Left ventricle myocardium inferior (tissue), 1 donor: ENCODE results near the gene RPL22. TPM values are rescaled to one million over a fixed set of nuclear protein-coding genes. Genes with fewer than 3 reads are reported as not detected.

Source experiments
- DNase-seq: peaks from one replicate; pipeline ENCODE4 v3.0.0-alpha.2; 2020
- H3K27ac ChIP-seq: fragments of 200-600 bp; replicated peaks from 2 replicates; pipeline ENCODE4 v1.8.0; 2021
- H3K27me3 ChIP-seq: fragments of 200-600 bp; 2 replicates; pipeline ENCODE4 v1.8.0; 2021; ENCODE audit warnings: low read depth
- H3K36me3 ChIP-seq: fragments of 200-600 bp; 2 replicates; pipeline ENCODE4 v1.8.0; 2021
- H3K4me1 ChIP-seq: fragments of 200-600 bp; 2 replicates; pipeline ENCODE4 v1.8.0; 2021
- H3K4me3 ChIP-seq: fragments of 200-600 bp; 2 replicates; pipeline ENCODE4 v1.8.0; 2021; ENCODE audit warnings: mild to moderate bottlenecking, moderate library complexity
- H3K9me3 ChIP-seq: fragments of 200-600 bp; replicated peaks from 2 replicates; pipeline ENCODE4 v1.8.0; 2021
- intact Hi-C: fragments of 100-400 bp; cut with micrococcal nuclease; formaldehyde crosslinking; loops from one replicate; pipeline ENCODE4 v1.11.0; 2022
- total RNA-seq: library from RNA; stranded (reverse); fragmentation: NEBNext Ultra II Directional; extraction: Animal tissue kit (Norgen Biotek cat#: 25700); gene quantifications from one replicate; pipeline ENCODE4 v1.2.1, GENCODE V29; 2021
- TF ChIP-seq, protein P1 (sequence below): fragments of 200-600 bp; IDR thresholded peaks from 2 replicates; pipeline ENCODE4 v1.8.0; 2021; ENCODE audit warnings: antibody characterized with exemption, mild to moderate bottlenecking, borderline replicate concordance
- donor health status: DM: no; HTN: yes; CAD: no; lungs with severe emphysema.

RPL22 gene
- total RNA-seq, 1 donor from 2014 or later = 250 TPM

DNA sequence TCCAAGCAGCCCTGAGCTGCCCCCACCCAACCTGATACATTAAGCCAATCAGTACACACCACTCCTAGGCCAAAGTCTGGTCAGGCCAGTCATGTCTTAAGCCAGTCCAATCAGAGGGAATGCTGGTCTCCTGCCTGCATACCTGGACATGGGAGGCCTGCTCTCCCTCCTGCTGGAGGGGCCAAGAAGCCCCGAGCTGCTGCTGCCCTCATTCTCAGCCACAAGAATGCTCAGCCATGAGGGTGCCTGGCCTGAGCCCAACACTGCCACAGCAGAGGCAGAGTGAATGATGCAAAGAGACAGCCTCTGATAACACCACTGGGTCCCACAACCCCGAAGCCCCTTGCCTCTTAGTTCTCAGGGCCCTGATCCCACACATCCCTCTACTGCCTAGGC lies 42.3 kb downstream of the RPL22 start:
- intact Hi-C loops = no loop called here
- no peaks in the 10 kb centered on the region for H3K36me3 ChIP-seq
- H3K27me3 ChIP-seq = peaks cover 61% of the 10 kb centered on the region
- no peak for DNase-seq
- no peaks in the 10 kb centered on the region for H3K4me1 ChIP-seq
- no peak overlapping the region for H3K27ac ChIP-seq
- H3K9me3 ChIP-seq = no peaks in the 10 kb centered on the region
- TF ChIP-seq, protein P1, sequence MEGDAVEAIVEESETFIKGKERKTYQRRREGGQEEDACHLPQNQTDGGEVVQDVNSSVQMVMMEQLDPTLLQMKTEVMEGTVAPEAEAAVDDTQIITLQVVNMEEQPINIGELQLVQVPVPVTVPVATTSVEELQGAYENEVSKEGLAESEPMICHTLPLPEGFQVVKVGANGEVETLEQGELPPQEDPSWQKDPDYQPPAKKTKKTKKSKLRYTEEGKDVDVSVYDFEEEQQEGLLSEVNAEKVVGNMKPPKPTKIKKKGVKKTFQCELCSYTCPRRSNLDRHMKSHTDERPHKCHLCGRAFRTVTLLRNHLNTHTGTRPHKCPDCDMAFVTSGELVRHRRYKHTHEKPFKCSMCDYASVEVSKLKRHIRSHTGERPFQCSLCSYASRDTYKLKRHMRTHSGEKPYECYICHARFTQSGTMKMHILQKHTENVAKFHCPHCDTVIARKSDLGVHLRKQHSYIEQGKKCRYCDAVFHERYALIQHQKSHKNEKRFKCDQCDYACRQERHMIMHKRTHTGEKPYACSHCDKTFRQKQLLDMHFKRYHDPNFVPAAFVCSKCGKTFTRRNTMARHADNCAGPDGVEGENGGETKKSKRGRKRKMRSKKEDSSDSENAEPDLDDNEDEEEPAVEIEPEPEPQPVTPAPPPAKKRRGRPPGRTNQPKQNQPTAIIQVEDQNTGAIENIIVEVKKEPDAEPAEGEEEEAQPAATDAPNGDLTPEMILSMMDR = no peak
- no peak overlapping the region for H3K4me3 ChIP-seq

DNA sequence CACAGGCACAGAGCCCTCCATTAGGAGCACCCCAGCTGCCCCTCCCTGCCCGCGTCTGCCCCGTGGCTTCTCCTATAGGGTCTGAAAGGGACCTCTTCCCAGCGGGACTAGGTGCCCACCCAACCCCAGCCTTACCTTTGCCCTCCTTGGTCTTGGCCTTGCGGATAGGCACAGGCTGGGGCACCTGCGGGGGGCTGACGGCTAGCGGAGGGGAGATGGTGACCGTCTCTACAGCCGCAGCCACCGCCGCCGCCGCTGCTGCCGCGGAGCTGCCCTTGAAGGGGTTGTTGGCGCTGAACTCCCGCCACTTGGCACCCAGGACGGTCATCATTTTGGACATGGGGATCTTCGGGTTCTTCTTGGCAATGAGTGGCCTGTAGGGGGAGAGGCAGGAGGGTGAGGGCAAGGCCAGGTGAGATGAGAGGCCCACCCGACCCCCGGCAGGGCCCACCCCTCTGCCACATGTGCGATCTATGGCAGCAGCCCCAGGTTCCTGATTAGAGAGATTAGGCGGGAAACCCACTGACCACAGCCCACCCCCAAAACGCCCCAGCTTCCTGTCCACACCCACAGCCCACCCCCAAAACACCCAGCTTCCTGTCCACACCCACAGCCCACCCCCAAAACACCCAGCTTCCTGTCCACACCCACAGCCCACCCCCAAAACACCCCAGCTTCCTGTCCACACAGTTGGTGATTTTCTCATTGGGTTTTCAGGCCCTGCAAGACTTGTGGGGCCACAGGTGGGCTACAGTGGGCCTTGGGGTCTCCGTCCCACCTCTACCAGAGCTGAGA lies 44.7 kb downstream of the RPL22 start:
- Histone ChIP-seq H3K4me1 (no peaks in the 10 kb centered on the region), H3K4me3 (no peak overlapping the region), H3K9me3 (no peaks in the 10 kb centered on the region), H3K27ac (no peak overlapping the region), H3K27me3 (peaks cover 56% of the 10 kb centered on the region), H3K36me3 (no peaks in the 10 kb centered on the region)
- intact Hi-C loops = no loop called here
- DNase-seq = no peak
- TF ChIP-seq, protein P1 = no peak

DNA sequence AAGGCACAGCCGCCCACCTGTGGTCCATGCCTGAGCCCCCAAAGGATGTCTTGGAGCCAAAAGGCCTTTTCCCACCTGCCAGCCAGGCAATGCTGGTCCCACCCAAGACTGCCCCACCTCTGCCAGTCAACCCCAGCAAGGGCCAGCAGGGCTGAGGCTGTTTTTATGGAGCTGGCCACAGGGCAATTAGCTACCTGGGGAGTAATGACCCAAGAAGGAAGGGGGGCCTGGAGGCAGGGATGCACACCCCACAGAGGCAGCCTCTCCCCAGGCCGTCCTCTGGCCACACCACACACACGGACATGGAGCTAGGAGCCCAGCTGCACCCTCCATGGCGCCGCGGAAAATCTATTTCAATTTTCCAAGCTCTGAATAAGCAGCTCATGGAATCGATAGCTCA lies 46.5 kb downstream of the RPL22 start:
- Histone ChIP-seq H3K9me3 (no peaks in the 10 kb centered on the region), H3K27me3 (peaks cover 61% of the 10 kb centered on the region), H3K4me3 (no peak overlapping the region), H3K4me1 (peaks cover 8% of the 10 kb centered on the region), H3K36me3 (no peaks in the 10 kb centered on the region), H3K27ac (no peak overlapping the region)
- TF ChIP-seq, protein P1 = no peak
- no peak for DNase-seq
- intact Hi-C loops = no loop called here

DNA sequence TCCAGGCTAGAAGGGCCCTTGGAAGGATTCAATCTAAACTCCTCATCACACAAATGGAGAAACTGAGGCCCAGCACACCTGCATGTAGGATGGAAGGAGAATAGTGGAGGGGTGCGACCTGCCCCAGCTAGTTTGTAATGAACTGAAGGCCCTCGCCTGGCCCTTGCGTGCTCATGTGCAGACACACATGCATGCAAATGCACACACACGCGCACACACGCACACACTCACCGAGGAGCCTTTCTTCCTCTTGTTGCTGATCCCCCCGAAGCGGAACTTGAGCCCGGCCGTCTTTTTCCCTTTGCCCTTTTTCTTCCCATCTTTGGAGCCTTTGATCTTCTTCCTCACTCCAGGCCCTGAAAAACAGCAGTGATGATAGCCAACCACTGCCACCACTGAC lies 47.2 kb downstream of the RPL22 start:
- Histone ChIP-seq H3K27ac (no peak overlapping the region), H3K4me3 (no peak overlapping the region), H3K4me1 (peaks cover 8% of the 10 kb centered on the region), H3K9me3 (no peaks in the 10 kb centered on the region), H3K27me3 (peaks cover 61% of the 10 kb centered on the region), H3K36me3 (no peaks in the 10 kb centered on the region)
- TF ChIP-seq, protein P1 = no peak
- intact Hi-C loops = no loop called here
- no peak for DNase-seq

DNA sequence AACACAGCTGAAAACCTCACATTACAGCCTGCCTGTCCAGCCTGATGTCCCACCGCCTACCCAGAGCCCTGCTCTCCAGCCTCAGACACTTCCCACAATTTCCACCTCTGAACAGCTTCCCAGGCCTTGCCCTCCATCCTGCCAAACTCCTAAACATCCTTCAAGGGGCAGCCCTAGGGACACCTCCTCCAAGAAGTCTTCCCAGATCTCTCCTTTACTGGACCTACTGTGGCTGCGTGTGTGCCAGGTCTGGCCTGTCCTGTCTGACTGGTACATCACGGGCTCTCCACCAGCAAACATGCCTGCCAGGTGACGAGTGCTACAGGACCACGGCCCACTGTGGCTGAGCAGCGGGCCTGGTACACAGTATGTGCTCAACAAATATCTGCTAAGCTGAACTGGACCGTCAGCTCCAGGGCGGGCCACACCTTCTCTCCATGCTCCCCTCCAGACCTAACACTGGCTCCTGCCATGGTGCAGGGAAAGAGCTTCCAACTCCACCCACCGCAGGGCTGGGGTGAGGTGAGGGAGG lies 48.0 kb downstream of the RPL22 start:
- Histone ChIP-seq H3K27me3 (peaks cover 61% of the 10 kb centered on the region), H3K4me1 (peaks cover 8% of the 10 kb centered on the region), H3K4me3 (no peak overlapping the region), H3K9me3 (no peaks in the 10 kb centered on the region), H3K36me3 (no peaks in the 10 kb centered on the region), H3K27ac (no peak overlapping the region)
- no peak for DNase-seq
- TF ChIP-seq, protein P1 = no peak
- intact Hi-C loops = no loop called here
